Endothelial cell of umbilical vein (primary cell): ENCODE measurements around the gene BSG.
"Not testable (repeated sequence)": the region's sequence is repeated elsewhere in the genome, so short reads cannot be mapped to it uniquely, and the experiment has no call there.

Experiments used
- CTCF ChIP-seq, 2 donors: IDR thresholded peaks; 1 replicate in 1 of 2; 2 replicates in 1 of 2; pipeline ENCODE4 v1.5.1; 2011; ENCODE audit warnings: low read length in 2 of 2, mild to moderate bottlenecking in 2 of 2, moderate library complexity in 2 of 2, control low read depth in 1 of 2, inconsistent platforms in 1 of 2, low read depth in 1 of 2; ENCODE audit not compliant: insufficient read depth in 1 of 2; ENCODE audit errors: extremely low read depth in 1 of 2
- EZH2 ChIP-seq: IDR thresholded peaks from 2 replicates; pipeline ENCODE4 v1.6.1; 2012; ENCODE audit warnings: borderline replicate concordance, low read depth, mild to moderate bottlenecking, moderate library complexity, low read length, inconsistent platforms; ENCODE audit not compliant: severe bottlenecking
- FOS ChIP-seq: IDR thresholded peaks from 2 replicates; pipeline ENCODE4 v1.6.1; 2011; ENCODE audit warnings: mild to moderate bottlenecking, low read length, moderate library complexity, borderline replicate concordance; ENCODE audit not compliant: insufficient read depth
- GATA2 ChIP-seq: IDR thresholded peaks from 2 replicates; pipeline ENCODE4 v1.7.0; 2011; ENCODE audit warnings: low read depth, mild to moderate bottlenecking, moderate library complexity, mixed read lengths, low read length; ENCODE audit not compliant: insufficient read length, insufficient read depth
- POLR2A ChIP-seq: IDR thresholded peaks from 2 replicates; pipeline ENCODE4 v1.6.1; 2012; ENCODE audit warnings: low read depth, mild to moderate bottlenecking, control low read depth, low read length
- POLR2AphosphoS5 ChIP-seq: IDR thresholded peaks from 2 replicates; pipeline ENCODE4 v1.6.1; 2012; ENCODE audit warnings: low read depth, mild to moderate bottlenecking, control low read depth, low read length, moderate library complexity; ENCODE audit not compliant: insufficient read depth

DNA sequence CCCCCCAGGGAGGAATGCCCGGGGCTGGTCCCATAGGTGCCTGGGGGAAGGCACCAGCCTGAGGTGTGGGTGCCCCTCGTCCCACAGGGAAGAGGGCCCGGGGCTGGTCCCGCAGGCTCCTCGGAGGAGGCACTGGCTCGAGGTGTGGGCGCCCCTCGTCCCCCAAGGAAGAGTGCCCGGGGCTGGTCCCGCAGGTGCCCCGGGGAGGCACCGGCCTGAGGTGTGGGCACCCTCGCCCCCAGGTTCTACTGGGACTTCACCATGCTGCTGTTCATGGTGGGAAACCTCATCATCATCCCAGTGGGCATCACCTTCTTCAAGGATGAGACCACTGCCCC, 30.9 kb downstream of the BSG start:
- TF ChIP-seq POLR2A; CTCF (IDR thresholded peaks at IDR 0.05; ENCODE audit: extremely low read depth in 1 of 2, insufficient read depth in 1 of 2, low read depth in 1 of 2, low read length in 2 of 2); EZH2; POLR2AphosphoS5; GATA2; FOS: not testable (repeated sequence)
